Endodermal cell (in vitro differentiated cells): Measurements from ENCODE around the gene PTPDC1. TPM values are rescaled to one million over a fixed set of nuclear protein-coding genes. Genes with fewer than 3 reads are reported as not detected.

Experiments used
- DNase-seq: peaks from one replicate; pipeline ENCODE4 v3.0.0-alpha.2; 2017
- H3K27ac ChIP-seq: 2 replicates; pipeline ENCODE4 v1.5.1; 2013; ENCODE audit warnings: mild to moderate bottlenecking, low read depth, low read length, moderate library complexity
- H3K27me3 ChIP-seq: 2 replicates; pipeline ENCODE4 v1.6.1; 2013; ENCODE audit warnings: mild to moderate bottlenecking, low read length, moderate library complexity; ENCODE audit not compliant: insufficient read depth, control insufficient read depth, poor library complexity, severe bottlenecking
- H3K36me3 ChIP-seq: 2 replicates; pipeline ENCODE4 v1.7.0; 2013; ENCODE audit warnings: mild to moderate bottlenecking, low read length, moderate library complexity; ENCODE audit not compliant: control insufficient read depth, insufficient read depth
- H3K4me1 ChIP-seq: one replicate; pipeline ENCODE4 v1.7.0; 2013; ENCODE audit warnings: low read length; ENCODE audit not compliant: control insufficient read depth, insufficient read depth
- H3K4me3 ChIP-seq: 2 replicates; pipeline ENCODE4 v1.5.1; 2013; ENCODE audit warnings: mild to moderate bottlenecking, low read length, moderate library complexity
- H3K9ac ChIP-seq: 2 replicates; pipeline ENCODE4 v1.6.1; 2013; ENCODE audit warnings: mild to moderate bottlenecking, low read length, moderate library complexity; ENCODE audit not compliant: poor library complexity, severe bottlenecking; ENCODE audit errors: extremely low read depth
- H3K9me3 ChIP-seq: 2 replicates; pipeline ENCODE4 v1.6.1; 2013; ENCODE audit warnings: mild to moderate bottlenecking, low read length, moderate library complexity; ENCODE audit not compliant: control insufficient read depth
- H3K27ac Mint-ChIP-seq: 2 replicates; pipeline ENCODE4 v1.8.0; 2020; ENCODE audit warnings: mixed read lengths
- H3K27me3 Mint-ChIP-seq: 2 replicates; pipeline ENCODE4 v1.8.0; 2021; ENCODE audit warnings: mild to moderate bottlenecking, mixed read lengths; ENCODE audit not compliant: insufficient read depth
- H3K36me3 Mint-ChIP-seq: 2 replicates; pipeline ENCODE4 v1.8.0; 2020; ENCODE audit warnings: low read depth, mixed read lengths
- H3K4me1 Mint-ChIP-seq: 2 replicates; pipeline ENCODE4 v1.8.0; 2020; ENCODE audit warnings: mixed read lengths
- H3K4me3 Mint-ChIP-seq: 2 replicates; pipeline ENCODE4 v1.8.0; 2020; ENCODE audit warnings: mild to moderate bottlenecking, moderate library complexity, mixed read lengths
- H3K9me3 Mint-ChIP-seq: 2 replicates; pipeline ENCODE4 v1.8.0; 2020; ENCODE audit warnings: mild to moderate bottlenecking, mixed read lengths
- WGBS, 2 experiments: methylation state at CpG; one replicate each; pipeline versions ENCODE4 v1.1.5 to v1.1.7; 2013; ENCODE audit warnings: missing lambda C conversion rate in 2 of 2, mixed read lengths in 1 of 2; ENCODE audit not compliant: insufficient coverage in 1 of 2, insufficient read length in 1 of 2; 5-methylcytosine and 5-hydroxymethylcytosine counted together
- total RNA-seq, 2 donors: library from RNA; stranded (reverse); fragmentation: NEBNext Ultra II Directional in 1 of 2; extraction: Animal tissue kit (Norgen Biotek cat#: 25700) in 1 of 2; gene quantifications; 2 replicates in 1 of 2; 3 replicates in 1 of 2; pipeline ENCODE4 v1.2.1, GENCODE V29; 2021
- TF ChIP-seq, protein P1 (sequence below): fragments of 200-600 bp; sonication (generic); conservative IDR thresholded peaks from 2 replicates; pipeline ENCODE4 v1.5.0; 2021; ENCODE audit warnings: antibody characterized with exemption, mild to moderate bottlenecking

The PTPDC1 gene
- total RNA-seq, 2 donors from 2014 or later: 9.0 to 12.7 TPM

- H3K27me3 Mint-ChIP-seq: no peaks in the 10 kb centered on the region
- no peaks in the 10 kb centered on the region for H3K9me3 ChIP-seq
- H3K36me3 ChIP-seq: no peaks in the 10 kb centered on the region
- peaks cover 2% of the 10 kb centered on the region for H3K4me1 ChIP-seq
- H3K4me1 Mint-ChIP-seq: peaks cover 36% of the 10 kb centered on the region
- H3K27ac ChIP-seq: no peak overlapping the region
- no peaks in the 10 kb centered on the region for H3K27me3 ChIP-seq
- H3K4me3 Mint-ChIP-seq: no peak overlapping the region
- TF ChIP-seq, protein P1, sequence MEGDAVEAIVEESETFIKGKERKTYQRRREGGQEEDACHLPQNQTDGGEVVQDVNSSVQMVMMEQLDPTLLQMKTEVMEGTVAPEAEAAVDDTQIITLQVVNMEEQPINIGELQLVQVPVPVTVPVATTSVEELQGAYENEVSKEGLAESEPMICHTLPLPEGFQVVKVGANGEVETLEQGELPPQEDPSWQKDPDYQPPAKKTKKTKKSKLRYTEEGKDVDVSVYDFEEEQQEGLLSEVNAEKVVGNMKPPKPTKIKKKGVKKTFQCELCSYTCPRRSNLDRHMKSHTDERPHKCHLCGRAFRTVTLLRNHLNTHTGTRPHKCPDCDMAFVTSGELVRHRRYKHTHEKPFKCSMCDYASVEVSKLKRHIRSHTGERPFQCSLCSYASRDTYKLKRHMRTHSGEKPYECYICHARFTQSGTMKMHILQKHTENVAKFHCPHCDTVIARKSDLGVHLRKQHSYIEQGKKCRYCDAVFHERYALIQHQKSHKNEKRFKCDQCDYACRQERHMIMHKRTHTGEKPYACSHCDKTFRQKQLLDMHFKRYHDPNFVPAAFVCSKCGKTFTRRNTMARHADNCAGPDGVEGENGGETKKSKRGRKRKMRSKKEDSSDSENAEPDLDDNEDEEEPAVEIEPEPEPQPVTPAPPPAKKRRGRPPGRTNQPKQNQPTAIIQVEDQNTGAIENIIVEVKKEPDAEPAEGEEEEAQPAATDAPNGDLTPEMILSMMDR: no peak
- 86% methylated on average over 9 to 13 of the region's 13 CpGs for WGBS, 2 experiments
- DNase-seq: no peak
- no peak overlapping the region for H3K9ac ChIP-seq
- H3K4me3 ChIP-seq: no peak overlapping the region
- no peaks in the 10 kb centered on the region for H3K9me3 Mint-ChIP-seq
- H3K36me3 Mint-ChIP-seq: no peaks in the 10 kb centered on the region
- H3K27ac Mint-ChIP-seq: no peak overlapping the region
Measured at GRCh38 chr9:94147776-94148175, 63.5 kb downstream of the PTPDC1 start.

DNA sequence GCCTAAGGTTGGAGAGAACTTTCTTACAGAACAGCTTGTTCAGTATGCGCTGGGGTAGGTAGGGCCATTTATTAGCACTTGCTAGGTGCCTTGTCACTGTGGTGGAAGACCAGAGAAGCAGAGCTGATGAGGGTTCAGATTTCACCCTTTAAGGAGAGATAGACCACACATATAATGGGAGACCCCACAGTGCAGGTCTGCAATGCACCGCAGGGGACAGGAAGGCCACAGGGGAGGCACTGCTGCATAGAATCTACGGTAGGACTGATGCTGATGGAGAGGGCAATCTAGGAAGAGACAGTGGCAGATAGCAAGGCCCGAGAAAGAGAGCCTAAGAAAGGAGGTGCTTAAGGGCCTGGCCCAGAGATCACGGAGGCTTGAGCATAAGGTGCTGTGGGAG, 64.2 kb downstream of the PTPDC1 start:
- H3K27me3 ChIP-seq: no peaks in the 10 kb centered on the region
- WGBS, 2 experiments: 58 to 70% methylated on average over 4 to 5 of the region's 5 CpGs
- no peaks in the 10 kb centered on the region for H3K36me3 ChIP-seq
- Mint-ChIP-seq H3K27me3 (no peaks in the 10 kb centered on the region), H3K4me1 (peaks cover 36% of the 10 kb centered on the region), H3K36me3 (no peaks in the 10 kb centered on the region), H3K9me3 (no peaks in the 10 kb centered on the region), H3K4me3 (no peak overlapping the region), H3K27ac (no peak overlapping the region)
- H3K27ac ChIP-seq: no peak overlapping the region
- TF ChIP-seq, protein P1: no peak
- DNase-seq: no peak
- H3K4me1 ChIP-seq: peaks cover 2% of the 10 kb centered on the region
- no peaks in the 10 kb centered on the region for H3K9me3 ChIP-seq
- H3K9ac ChIP-seq: no peak overlapping the region
- no peak overlapping the region for H3K4me3 ChIP-seq

GRCh38 chr9:94149696-94150095, 65.4 kb downstream of the PTPDC1 start:
- TF ChIP-seq, protein P1: no peak
- Mint-ChIP-seq H3K9me3 (no peaks in the 10 kb centered on the region), H3K36me3 (no peaks in the 10 kb centered on the region), H3K4me3 (peak overlapping the region; percentile 10), H3K27me3 (no peaks in the 10 kb centered on the region), H3K4me1 (peaks cover 36% of the 10 kb centered on the region), H3K27ac (peak overlapping the region; percentile 60)
- Histone ChIP-seq H3K36me3 (no peaks in the 10 kb centered on the region), H3K27me3 (no peaks in the 10 kb centered on the region), H3K9me3 (no peaks in the 10 kb centered on the region), H3K4me3 (no peak overlapping the region), H3K27ac (no peak overlapping the region), H3K9ac (no peak overlapping the region), H3K4me1 (peaks cover 2% of the 10 kb centered on the region)
- 89 to 90% methylated on average over 6 of the region's 6 CpGs for WGBS, 2 experiments
- no peak for DNase-seq
